NCI-H187 (cell line): ENCODE measurements around the gene CCDC91.

Experiments used
- DNase-seq, 2 experiments: peaks; one replicate each; lab custom pipeline; 2025; lab: John Stamatoyannopoulos, UW

Gene CCDC91

GRCh38 chr12:28583701-28584261 is 393.5 kb downstream of the CCDC91 start:
- DNase-seq = peak; percentile 23 to 54

DNA sequence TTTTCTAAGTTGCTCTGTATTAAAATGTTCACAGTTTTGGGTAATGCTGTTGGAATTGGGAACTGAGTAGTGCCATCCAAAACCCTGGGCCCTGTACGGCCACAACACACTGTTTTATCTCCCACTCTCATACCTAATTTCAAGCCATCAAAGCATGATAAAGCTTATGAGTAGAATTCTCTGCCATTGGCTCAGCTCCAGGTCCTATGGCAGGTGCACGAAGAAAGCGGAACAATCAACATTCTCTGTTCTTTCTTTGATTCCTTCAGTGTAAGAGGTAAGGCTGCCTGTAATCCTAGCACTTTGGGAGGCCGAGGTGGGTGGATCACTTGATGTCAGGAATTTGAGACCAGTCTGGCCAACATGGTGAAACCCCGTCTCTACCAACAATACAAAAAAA is 394.9 kb downstream of the CCDC91 start:
- DNase-seq = peak in 1 of 2 experiments; percentile 35

GRCh38 chr12:28586481-28586880 is 396.2 kb downstream of the CCDC91 start:
- DNase-seq = no peak

GRCh38 chr12:28591831-28592230 is 401.6 kb downstream of the CCDC91 start:
- DNase-seq = no peak
